Measurements from ENCODE around the gene HOXA1.

Gene HOXA1

DNA sequence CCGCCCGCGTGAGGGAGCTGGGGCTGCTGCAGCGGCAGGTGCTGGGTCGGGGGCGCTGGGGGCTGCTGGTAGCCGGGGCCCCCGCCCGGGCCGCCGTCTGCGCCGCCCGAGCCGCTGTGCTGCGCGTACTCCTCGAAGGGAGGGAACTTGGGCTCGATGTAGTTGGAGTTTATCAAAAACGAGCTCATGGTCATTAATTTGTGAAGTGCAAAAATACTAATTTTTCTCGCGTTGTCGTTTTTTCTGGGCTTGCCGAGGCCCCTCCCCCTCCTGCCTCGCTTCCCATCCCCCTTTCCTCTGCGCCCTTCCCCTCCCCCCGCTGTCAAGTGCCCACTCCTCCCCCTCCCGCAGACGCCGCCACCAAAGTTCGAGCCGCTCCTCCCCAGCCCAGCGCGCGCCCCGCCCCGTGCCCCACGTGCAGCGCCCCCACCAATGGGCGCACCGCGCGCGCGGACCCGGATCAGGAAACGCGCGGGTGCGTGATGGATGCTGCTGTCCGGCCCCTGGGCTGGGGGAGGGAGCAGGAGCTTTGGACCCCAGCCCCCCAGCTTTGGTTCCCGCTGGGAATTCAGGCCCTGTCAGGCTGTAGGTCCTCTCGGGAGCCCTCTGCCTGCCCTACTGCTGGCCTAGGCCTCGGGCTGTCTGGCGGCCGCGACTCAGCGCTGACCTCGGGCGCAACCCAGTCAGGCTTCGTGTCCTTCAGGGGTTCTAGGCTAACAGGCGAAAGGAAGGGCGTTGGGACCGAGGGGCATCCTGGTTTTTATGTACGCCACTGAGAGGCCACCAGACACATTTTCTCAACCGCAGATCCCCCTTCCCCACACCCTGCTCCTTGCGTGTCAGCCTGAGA, 35.0 kb upstream of the HOXA1 start, which contains the start of gene HOXA4:
HOXA4 (minus strand) TSS at position 218 of the 850 bp plus-strand sequence; CDS start at position 194, 24 bp downstream.
- H3K4me3 ChIP-seq (ENCODE audit: low read depth, low read length), result peak within 1 kb of the TSS; percentile 20
- TF ChIP-seq, protein P1, sequence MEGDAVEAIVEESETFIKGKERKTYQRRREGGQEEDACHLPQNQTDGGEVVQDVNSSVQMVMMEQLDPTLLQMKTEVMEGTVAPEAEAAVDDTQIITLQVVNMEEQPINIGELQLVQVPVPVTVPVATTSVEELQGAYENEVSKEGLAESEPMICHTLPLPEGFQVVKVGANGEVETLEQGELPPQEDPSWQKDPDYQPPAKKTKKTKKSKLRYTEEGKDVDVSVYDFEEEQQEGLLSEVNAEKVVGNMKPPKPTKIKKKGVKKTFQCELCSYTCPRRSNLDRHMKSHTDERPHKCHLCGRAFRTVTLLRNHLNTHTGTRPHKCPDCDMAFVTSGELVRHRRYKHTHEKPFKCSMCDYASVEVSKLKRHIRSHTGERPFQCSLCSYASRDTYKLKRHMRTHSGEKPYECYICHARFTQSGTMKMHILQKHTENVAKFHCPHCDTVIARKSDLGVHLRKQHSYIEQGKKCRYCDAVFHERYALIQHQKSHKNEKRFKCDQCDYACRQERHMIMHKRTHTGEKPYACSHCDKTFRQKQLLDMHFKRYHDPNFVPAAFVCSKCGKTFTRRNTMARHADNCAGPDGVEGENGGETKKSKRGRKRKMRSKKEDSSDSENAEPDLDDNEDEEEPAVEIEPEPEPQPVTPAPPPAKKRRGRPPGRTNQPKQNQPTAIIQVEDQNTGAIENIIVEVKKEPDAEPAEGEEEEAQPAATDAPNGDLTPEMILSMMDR (conservative IDR thresholded peaks at IDR 0.05; ENCODE audit: low read depth, low read length), result no peak
- DNase-seq (ENCODE audit: low read depth), result no peak

- TF ChIP-seq, protein P1 (conservative IDR thresholded peaks at IDR 0.05; ENCODE audit: low read depth, low read length), result no peak
- no peak for DNase-seq (ENCODE audit: low read depth)
- no peak overlapping the region for H3K4me3 ChIP-seq (ENCODE audit: low read depth, low read length)
Measured at GRCh38 chr7:27129729-27130539, 34.1 kb upstream of the HOXA1 start.

DNA sequence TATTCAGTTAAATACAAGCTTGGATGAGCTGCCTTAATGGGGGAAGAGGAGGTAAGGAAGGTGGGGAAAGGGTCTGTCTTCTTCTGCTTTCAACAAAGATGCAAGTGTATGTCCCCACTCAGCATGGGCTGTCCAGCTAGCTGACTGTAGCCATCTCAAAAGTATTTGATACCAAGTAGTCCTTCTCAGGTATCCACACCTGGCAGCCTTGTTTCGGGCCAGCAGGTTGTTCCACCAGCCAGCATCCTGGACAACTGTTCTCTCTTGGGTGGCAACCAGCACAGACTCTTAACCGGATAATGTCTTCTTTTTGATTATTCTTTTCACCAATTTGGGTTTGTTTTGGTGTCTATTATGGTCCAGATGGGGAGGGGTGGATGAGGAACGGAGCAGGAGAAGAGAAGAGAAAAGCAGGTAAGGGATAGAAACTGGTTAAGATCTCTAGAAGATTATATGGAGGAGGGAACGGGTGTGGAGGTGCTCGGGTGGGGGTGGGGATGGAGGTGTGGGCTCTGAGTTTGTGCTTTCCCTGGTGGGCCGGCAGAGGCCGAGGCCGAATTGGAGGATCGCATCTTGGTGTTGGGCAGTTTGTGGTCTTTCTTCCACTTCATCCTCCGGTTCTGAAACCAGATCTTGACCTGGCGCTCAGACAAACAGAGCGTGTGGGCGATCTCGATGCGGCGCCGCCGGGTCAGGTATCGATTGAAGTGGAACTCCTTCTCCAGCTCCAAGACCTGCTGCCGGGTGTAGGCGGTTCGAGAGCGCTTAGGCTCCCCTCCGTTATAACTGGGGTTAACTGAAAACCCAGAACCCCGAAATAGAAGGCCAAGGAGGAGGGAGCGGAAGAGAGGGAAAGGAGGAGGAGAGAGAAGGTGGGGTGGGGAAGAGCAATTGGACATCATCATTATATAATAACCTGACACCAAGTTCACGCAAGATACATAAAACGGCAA, 33.3 kb upstream of the HOXA1 start:
- H3K4me3 ChIP-seq (ENCODE audit: low read depth, low read length), result no peak overlapping the region
- no peak for DNase-seq (ENCODE audit: low read depth)
- TF ChIP-seq, protein P1 (conservative IDR thresholded peaks at IDR 0.05; ENCODE audit: low read depth, low read length), result no peak

DNA sequence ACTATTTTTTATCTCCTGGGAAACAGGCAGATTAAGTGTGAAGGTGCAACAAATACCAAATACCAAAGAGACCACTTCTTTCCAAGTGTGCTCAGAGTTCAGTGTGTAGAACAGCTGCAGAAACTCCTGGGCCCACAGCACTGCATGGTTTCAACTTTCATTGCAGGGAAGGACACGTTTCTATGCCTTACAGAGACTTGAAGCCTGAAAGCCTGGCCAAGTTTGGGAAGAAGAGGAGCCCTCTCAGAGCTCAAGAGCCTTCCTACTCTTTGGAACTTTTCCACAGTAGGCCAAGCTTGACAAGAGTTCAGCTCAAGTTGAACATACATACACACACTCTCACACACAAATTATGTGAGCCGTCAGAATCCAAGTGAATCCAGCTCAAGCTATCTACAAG, 32.2 kb upstream of the HOXA1 start:
- TF ChIP-seq, protein P1 (conservative IDR thresholded peaks at IDR 0.05; ENCODE audit: low read depth, low read length), result no peak
- no peak for DNase-seq (ENCODE audit: low read depth)
- H3K4me3 ChIP-seq (ENCODE audit: low read depth, low read length), result no peak overlapping the region

GRCh38 chr7:27126596-27127327, 31.0 kb upstream of the HOXA1 start:
- no peak overlapping the region for H3K4me3 ChIP-seq (ENCODE audit: low read depth, low read length)
- DNase-seq (ENCODE audit: low read depth), result no peak
- TF ChIP-seq, protein P1 (conservative IDR thresholded peaks at IDR 0.05; ENCODE audit: low read depth, low read length), result no peak

- TF ChIP-seq, protein P1 (conservative IDR thresholded peaks at IDR 0.05; ENCODE audit: low read depth, low read length), result no peak
- H3K4me3 ChIP-seq (ENCODE audit: low read depth, low read length), result no peak overlapping the region
Measured at GRCh38 chr7:27125986-27126394, 30.2 kb upstream of the HOXA1 start.

More at GRCh38 chr7:27125986-27126394, 30.2 kb upstream of the HOXA1 start:
- DNase-seq (ENCODE audit: low read depth), result no peak

Data from choroid plexus epithelial cell (primary cell).